SK-N-SH (cell line): ENCODE results near the gene INPP5A. TPM values are rescaled to one million over a fixed set of nuclear protein-coding genes. Genes with fewer than 3 reads are reported as not detected.

Experiments
- CTCF ChIA-PET: fragments of 300-600, 350-600 bp; formaldehyde crosslinking; extraction: SDS; loops from one replicate; lab custom pipeline; 2021; lab: Yijun Ruan, JAX
- POLR2A ChIA-PET: fragments of 350-600 bp; sonication (Branson Sonifier 250); formaldehyde crosslinking; extraction: SDS; loops from one replicate; lab custom pipeline; 2020; ENCODE audit warnings: antibody characterized with exemption, inconsistent platforms; lab: Yijun Ruan, JAX
- DNase-seq: peaks from one replicate; pipeline ENCODE4 v3.0.0; 2012
- H2AFZ ChIP-seq: fragments of 200-600 bp; sonication (generic); 2 replicates; pipeline ENCODE4 v1.8.1; 2016; ENCODE audit warnings: antibody characterized with exemption, mild to moderate bottlenecking, low read depth
- H3F3A ChIP-seq: fragments of 200-600 bp; sonication (generic); replicated peaks from 2 replicates; pipeline ENCODE3; 2016; ENCODE audit warnings: antibody characterized with exemption, mild to moderate bottlenecking; ENCODE audit not compliant: insufficient read depth
- H3K27ac ChIP-seq, 2 experiments: fragments of 200-500 bp in 1 of 2; fragments of 200-600 bp in 1 of 2; sonication (Bioruptor generic) in 1 of 2; sonication (generic), shearing (Covaris generic) in 1 of 2; 2 replicates each; pipeline versions ENCODE4 v1.5.1 to v1.6.1; 2014 to 2016; ENCODE audit warnings: low read depth in 2 of 2, inconsistent platforms in 1 of 2, low read length in 1 of 2, mild to moderate bottlenecking in 1 of 2, mixed read lengths in 1 of 2
- H3K27me3 ChIP-seq: fragments of 200-600 bp; sonication (generic), shearing (Covaris generic); 2 replicates; pipeline ENCODE4 v1.6.1; 2016; ENCODE audit warnings: mixed run types; ENCODE audit not compliant: insufficient read depth
- H3K36me3 ChIP-seq, 2 experiments: fragments of 200-500 bp in 1 of 2; fragments of 200-600 bp in 1 of 2; sonication (Bioruptor generic) in 1 of 2; sonication (generic) in 1 of 2; replicated peaks in 1 of 2; 2 replicates each; pipeline versions ENCODE3 to v1.5.1; 2014 to 2016; ENCODE audit warnings: low read length in 1 of 2, mild to moderate bottlenecking in 1 of 2; ENCODE audit not compliant: insufficient read depth in 2 of 2, control insufficient read depth in 1 of 2
- H3K4me1 ChIP-seq, 2 experiments: fragments of 200-500 bp in 1 of 2; fragments of 200-600 bp in 1 of 2; sonication (Bioruptor generic) in 1 of 2; sonication (generic), shearing (Covaris generic) in 1 of 2; 2 replicates each; pipeline versions ENCODE4 v1.5.1 to v1.6.1; 2014 to 2016; ENCODE audit warnings: low read depth in 1 of 2, low read length in 1 of 2, mixed run types in 1 of 2; ENCODE audit not compliant: insufficient read depth in 2 of 2, control insufficient read depth in 1 of 2
- H3K4me2 ChIP-seq: fragments of 200-600 bp; sonication (generic), shearing (Covaris generic); 2 replicates; pipeline ENCODE4 v1.6.1; 2017; ENCODE audit warnings: mixed run types
- H3K4me3 ChIP-seq, 2 experiments: fragments of 200-500 bp in 1 of 2; fragments of 200-600 bp in 1 of 2; sonication (Bioruptor generic) in 1 of 2; sonication (generic), shearing (Covaris generic) in 1 of 2; 2 replicates each; pipeline versions ENCODE4 v1.5.1 to v1.8.1; 2014 to 2016; ENCODE audit warnings: low read depth in 2 of 2, inconsistent platforms in 1 of 2, low read length in 1 of 2, mild to moderate bottlenecking in 1 of 2, mixed read lengths in 1 of 2, moderate library complexity in 1 of 2
- H3K79me2 ChIP-seq: fragments of 200-600 bp; sonication (generic); 2 replicates; pipeline ENCODE4 v1.8.1; 2017; ENCODE audit warnings: mild to moderate bottlenecking; ENCODE audit not compliant: insufficient read depth
- H3K9ac ChIP-seq: fragments of 200-600 bp; sonication (generic); 2 replicates; pipeline ENCODE4 v1.6.1; 2017; ENCODE audit warnings: mixed run types
- H3K9me2 ChIP-seq: fragments of 200-600 bp; sonication (generic); 2 replicates; pipeline ENCODE4 v1.6.1; 2017; ENCODE audit warnings: mixed run types
- H3K9me3 ChIP-seq: fragments of 200-600 bp; sonication (generic); 2 replicates; pipeline ENCODE4 v1.6.1; 2017; ENCODE audit warnings: mixed run types, mild to moderate bottlenecking, moderate library complexity
- H4K20me1 ChIP-seq: fragments of 200-600 bp; sonication (generic); 2 replicates; pipeline ENCODE4 v1.6.1; 2017; ENCODE audit warnings: mild to moderate bottlenecking, mixed run types; ENCODE audit not compliant: insufficient read depth
- CTCF ChIP-seq: fragments of 200-600 bp; sonication (generic); IDR thresholded peaks from 2 replicates; pipeline ENCODE4 v1.6.1; 2017; ENCODE audit warnings: antibody characterized with exemption, mild to moderate bottlenecking, moderate library complexity
- EP300 ChIP-seq, 2 experiments: IDR thresholded peaks; 2 replicates each; pipeline versions ENCODE4 v1.4.0 to v1.6.1; 2012; ENCODE audit warnings: borderline replicate concordance in 1 of 2, low read depth in 1 of 2, low read length in 1 of 2
- EZH2phosphoT487 ChIP-seq: fragments of 200-600 bp; sonication (generic); IDR thresholded peaks from 2 replicates; pipeline ENCODE4 v1.6.1; 2017; ENCODE audit warnings: low read depth, mixed run types, mild to moderate bottlenecking, antibody characterized with exemption, moderate library complexity, borderline replicate concordance
- FOSL2 ChIP-seq: IDR thresholded peaks from 2 replicates; pipeline ENCODE4 v1.4.0; 2012; ENCODE audit warnings: low read depth, mild to moderate bottlenecking, moderate library complexity, borderline replicate concordance
- GABPA ChIP-seq: IDR thresholded peaks from 2 replicates; pipeline ENCODE4 v1.4.0; 2012; ENCODE audit warnings: low read depth, mild to moderate bottlenecking
- GATA2 ChIP-seq: sonication (generic); formaldehyde crosslinking; IDR thresholded peaks from 2 replicates; pipeline ENCODE4 v1.5.0; 2020; ENCODE audit warnings: mild to moderate bottlenecking, missing genetic modification reagents
- JUND ChIP-seq: IDR thresholded peaks from 2 replicates; pipeline ENCODE4 v1.4.0; 2012
- MAX ChIP-seq: IDR thresholded peaks from 2 replicates; pipeline ENCODE4 v1.4.0; 2012; ENCODE audit warnings: low read depth
- MEF2A ChIP-seq: IDR thresholded peaks from 2 replicates; pipeline ENCODE4 v1.4.0; 2012; ENCODE audit warnings: low read depth, borderline replicate concordance
- NRF1 ChIP-seq: IDR thresholded peaks from 2 replicates; pipeline ENCODE4 v1.6.1; 2012; ENCODE audit warnings: low read depth, mild to moderate bottlenecking, low read length
- PBX3 ChIP-seq: IDR thresholded peaks from 2 replicates; pipeline ENCODE4; 2012
- POLR2AphosphoS5 ChIP-seq: IDR thresholded peaks from 2 replicates; pipeline ENCODE4 v1.6.1; 2012; ENCODE audit warnings: low read depth, low read length
- RAD21 ChIP-seq: IDR thresholded peaks from 2 replicates; pipeline ENCODE4 v1.6.1; 2012; ENCODE audit warnings: mild to moderate bottlenecking, low read length
- RCOR1 ChIP-seq: fragments of 150-350 bp; IDR thresholded peaks from 2 replicates; pipeline ENCODE4 v1.6.1; 2017; ENCODE audit warnings: antibody characterized with exemption, low read length
- REST ChIP-seq: IDR thresholded peaks from 2 replicates; pipeline ENCODE4 v1.6.1; 2012; ENCODE audit warnings: mild to moderate bottlenecking, low read depth, low read length, moderate library complexity
- SIN3A ChIP-seq: IDR thresholded peaks from 2 replicates; pipeline ENCODE4 v1.6.1; 2012; ENCODE audit warnings: low read depth, mild to moderate bottlenecking, low read length, moderate library complexity, borderline replicate concordance
- TAF1 ChIP-seq: IDR thresholded peaks from 2 replicates; pipeline ENCODE4 v1.6.1; 2012; ENCODE audit warnings: low read depth, mild to moderate bottlenecking, low read length, moderate library complexity, borderline replicate concordance
- TCF12 ChIP-seq: IDR thresholded peaks from 2 replicates; pipeline ENCODE4 v1.4.0; 2012
- TEAD4 ChIP-seq: IDR thresholded peaks from 2 replicates; pipeline ENCODE4 v1.4.0; 2012; ENCODE audit warnings: mild to moderate bottlenecking, borderline replicate concordance; ENCODE audit not compliant: insufficient read depth
- WGBS: methylation state at CpG from one replicate; pipeline ENCODE4 v1.1.6; 2017; ENCODE audit warnings: low lambda C conversion rate; 5-methylcytosine and 5-hydroxymethylcytosine counted together
- polyA plus RNA-seq, 3 experiments: library from polyadenylated mRNA; depleted of rRNA; stranded (reverse); fragments of >200 nt; gene quantifications; 2 replicates each; pipeline ENCODE4 v1.2.3, GENCODE V29; 2012

Gene INPP5A
- polyA plus RNA-seq, 1 of the 3 experiments (the other 2 are of a cell fraction): 12.0 TPM

- TF ChIP-seq TAF1: no peak
- no peak for TF ChIP-seq REST
- no peak for TF ChIP-seq RAD21
- no peak for TF ChIP-seq JUND
- TF ChIP-seq SIN3A: no peak
- no peak for TF ChIP-seq MAX
- no peak for TF ChIP-seq MEF2A
- TF ChIP-seq GABPA: no peak
- no peak for TF ChIP-seq PBX3
- no peak for TF ChIP-seq GATA2 (CRISPR knock-in tag)
- WGBS: 95% methylated on average over 24 of the region's 24 CpGs
- Histone ChIP-seq H3F3A (no peaks in the 10 kb centered on the region), H3K4me2 (no peak overlapping the region), H3K4me1 (peaks cover 0 to 2% of the 10 kb centered on the region in 2 experiments; a peak in 1 of 4 replicates), H3K4me3 (no peak overlapping the region), H3K27ac (no peak overlapping the region), H3K27me3 (no peaks in the 10 kb centered on the region), H4K20me1 (no peaks in the 10 kb centered on the region), H3K79me2 (no peaks in the 10 kb centered on the region), H2AFZ (no peak overlapping the region), H3K36me3 (peaks cover 0 to 4% of the 10 kb centered on the region in 2 experiments), H3K9me2 (no peaks in the 10 kb centered on the region), H3K9me3 (peaks cover 6% of the 10 kb centered on the region; the same call in 1 of the 2 replicates), H3K9ac (no peak overlapping the region)
- ChIA-PET CTCF (interaction anchor here (0.6 kb wide), 1 partner anchor 397 kb away, joined by 3 read pairs; no protein-coding TSS in a partner anchor), POLR2A (no interaction called here)
- DNase-seq: no peak
These were observed 165.9 kb downstream of the INPP5A start for GRCh38 chr10:132703419-132704007.

- ChIA-PET POLR2A (no interaction called here), CTCF (interaction anchor here (0.6 kb wide), 1 partner anchor 396 kb away, joined by 3 read pairs; no protein-coding TSS in a partner anchor)
- Histone ChIP-seq H3K36me3 (peaks cover 0 to 4% of the 10 kb centered on the region in 2 experiments), H3K27me3 (no peaks in the 10 kb centered on the region), H4K20me1 (no peaks in the 10 kb centered on the region), H3F3A (no peaks in the 10 kb centered on the region), H3K9me3 (peaks cover 6% of the 10 kb centered on the region; the same call in 1 of the 2 replicates), H3K4me1 (peaks cover 0 to 2% of the 10 kb centered on the region in 2 experiments; a peak in 1 of 4 replicates), H3K27ac (no peak overlapping the region), H3K4me2 (no peak overlapping the region), H3K9ac (no peak overlapping the region), H3K9me2 (no peaks in the 10 kb centered on the region), H3K79me2 (no peaks in the 10 kb centered on the region), H2AFZ (no peak overlapping the region), H3K4me3 (no peak overlapping the region)
- no peak for DNase-seq
- 92% methylated on average over 19 of the region's 29 CpGs for WGBS
- TF ChIP-seq CTCF (no peak), EZH2phosphoT487 (no peak), TEAD4 (no peak), RCOR1 (no peak), GATA2 (CRISPR knock-in tag) (no peak), RAD21 (no peak), MEF2A (no peak), TCF12 (no peak), POLR2AphosphoS5 (no peak), FOSL2 (no peak), MAX (no peak), JUND (no peak), NRF1 (no peak), EP300 (IDR thresholded peaks at IDR 0.05; ENCODE audit: borderline replicate concordance in 1 of 2, low read depth in 1 of 2, low read length in 1 of 2) (no peak)
These were observed 166.6 kb downstream of the INPP5A start for GRCh38 chr10:132704008-132704814.
